Upper lobe of left lung (tissue), 4 donors: ENCODE measurements around the gene WDR70.

ENCODE experiments used
- EP300 ChIP-seq, 4 donors: sonication (generic); formaldehyde crosslinking; IDR thresholded peaks; one replicate each; pipeline ENCODE4 v1.5.1; 2017; ENCODE audit warnings: antibody characterized with exemption in 4 of 4, control low read depth in 2 of 4
- POLR2A ChIP-seq, 4 donors: fragments of 450-650 bp; IDR thresholded peaks; one replicate each; pipeline ENCODE4 v1.5.1; 2016 to 2017; ENCODE audit warnings: antibody characterized with exemption in 4 of 4, mild to moderate bottlenecking in 2 of 4
- TF ChIP-seq, protein P1 (sequence below), 6 experiments: fragments of 450-650 bp in 4 of 6; fragments of 200-600 bp in 2 of 6; sonication (generic) in 2 of 6; IDR thresholded peaks; one replicate each; pipeline ENCODE4 v1.5.1; 2016 to 2019; ENCODE audit warnings: antibody characterized with exemption in 6 of 6

DNA sequence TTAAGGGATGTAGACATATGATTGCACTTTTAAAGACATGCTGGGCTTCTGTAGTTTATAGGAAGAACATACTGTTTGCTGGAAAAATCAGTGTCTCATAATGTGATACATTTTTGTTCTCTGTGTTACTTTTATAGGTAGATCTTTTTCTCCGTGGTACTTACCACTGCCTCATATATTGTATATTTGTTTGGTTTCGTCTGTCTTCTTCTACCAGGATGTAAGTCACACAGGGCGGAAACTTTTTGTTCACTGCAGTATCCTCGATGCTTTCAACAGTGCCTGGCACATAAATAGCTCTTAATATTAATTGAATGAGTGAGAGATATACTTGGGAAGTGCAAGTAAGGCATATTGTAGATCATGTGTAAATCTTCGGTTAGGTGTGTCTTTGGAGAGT is 325.3 kb downstream of the WDR70 start:
- TF ChIP-seq, protein P1, sequence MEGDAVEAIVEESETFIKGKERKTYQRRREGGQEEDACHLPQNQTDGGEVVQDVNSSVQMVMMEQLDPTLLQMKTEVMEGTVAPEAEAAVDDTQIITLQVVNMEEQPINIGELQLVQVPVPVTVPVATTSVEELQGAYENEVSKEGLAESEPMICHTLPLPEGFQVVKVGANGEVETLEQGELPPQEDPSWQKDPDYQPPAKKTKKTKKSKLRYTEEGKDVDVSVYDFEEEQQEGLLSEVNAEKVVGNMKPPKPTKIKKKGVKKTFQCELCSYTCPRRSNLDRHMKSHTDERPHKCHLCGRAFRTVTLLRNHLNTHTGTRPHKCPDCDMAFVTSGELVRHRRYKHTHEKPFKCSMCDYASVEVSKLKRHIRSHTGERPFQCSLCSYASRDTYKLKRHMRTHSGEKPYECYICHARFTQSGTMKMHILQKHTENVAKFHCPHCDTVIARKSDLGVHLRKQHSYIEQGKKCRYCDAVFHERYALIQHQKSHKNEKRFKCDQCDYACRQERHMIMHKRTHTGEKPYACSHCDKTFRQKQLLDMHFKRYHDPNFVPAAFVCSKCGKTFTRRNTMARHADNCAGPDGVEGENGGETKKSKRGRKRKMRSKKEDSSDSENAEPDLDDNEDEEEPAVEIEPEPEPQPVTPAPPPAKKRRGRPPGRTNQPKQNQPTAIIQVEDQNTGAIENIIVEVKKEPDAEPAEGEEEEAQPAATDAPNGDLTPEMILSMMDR (IDR thresholded peaks at IDR 0.05), result no peak
- TF ChIP-seq POLR2A (IDR thresholded peaks at IDR 0.05), result no peak
- no peak for TF ChIP-seq EP300 (IDR thresholded peaks at IDR 0.05)
